ENCODE measurements around the gene SLC25A29.
"Not testable (repeated sequence)": the region's sequence is repeated elsewhere in the genome, so short reads cannot be mapped to it uniquely, and the experiment has no call there.

Gene SLC25A29

GRCh38 chr14:100309028-100309737 is 2.9 kb upstream of the SLC25A29 start:
- H3K27ac ChIP-seq, result no peak overlapping the region
- no peaks in the 10 kb centered on the region for H3K9me3 ChIP-seq (ENCODE audit: severe bottlenecking)
- H3K27me3 ChIP-seq (ENCODE audit: insufficient read depth, low read depth, severe bottlenecking), result no peaks in the 10 kb centered on the region
- H3K36me3 ChIP-seq, result peaks cover 4% of the 10 kb centered on the region
- H3K4me3 ChIP-seq (ENCODE audit: low read depth, low read length), result no peak overlapping the region
- TF ChIP-seq, protein P1, sequence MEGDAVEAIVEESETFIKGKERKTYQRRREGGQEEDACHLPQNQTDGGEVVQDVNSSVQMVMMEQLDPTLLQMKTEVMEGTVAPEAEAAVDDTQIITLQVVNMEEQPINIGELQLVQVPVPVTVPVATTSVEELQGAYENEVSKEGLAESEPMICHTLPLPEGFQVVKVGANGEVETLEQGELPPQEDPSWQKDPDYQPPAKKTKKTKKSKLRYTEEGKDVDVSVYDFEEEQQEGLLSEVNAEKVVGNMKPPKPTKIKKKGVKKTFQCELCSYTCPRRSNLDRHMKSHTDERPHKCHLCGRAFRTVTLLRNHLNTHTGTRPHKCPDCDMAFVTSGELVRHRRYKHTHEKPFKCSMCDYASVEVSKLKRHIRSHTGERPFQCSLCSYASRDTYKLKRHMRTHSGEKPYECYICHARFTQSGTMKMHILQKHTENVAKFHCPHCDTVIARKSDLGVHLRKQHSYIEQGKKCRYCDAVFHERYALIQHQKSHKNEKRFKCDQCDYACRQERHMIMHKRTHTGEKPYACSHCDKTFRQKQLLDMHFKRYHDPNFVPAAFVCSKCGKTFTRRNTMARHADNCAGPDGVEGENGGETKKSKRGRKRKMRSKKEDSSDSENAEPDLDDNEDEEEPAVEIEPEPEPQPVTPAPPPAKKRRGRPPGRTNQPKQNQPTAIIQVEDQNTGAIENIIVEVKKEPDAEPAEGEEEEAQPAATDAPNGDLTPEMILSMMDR (IDR thresholded peaks at IDR 0.05; ENCODE audit: low read depth, low read length), result peak; percentile 22; the same call in 1 of the 2 replicates
- peak; percentile 41 for DNase-seq

DNA sequence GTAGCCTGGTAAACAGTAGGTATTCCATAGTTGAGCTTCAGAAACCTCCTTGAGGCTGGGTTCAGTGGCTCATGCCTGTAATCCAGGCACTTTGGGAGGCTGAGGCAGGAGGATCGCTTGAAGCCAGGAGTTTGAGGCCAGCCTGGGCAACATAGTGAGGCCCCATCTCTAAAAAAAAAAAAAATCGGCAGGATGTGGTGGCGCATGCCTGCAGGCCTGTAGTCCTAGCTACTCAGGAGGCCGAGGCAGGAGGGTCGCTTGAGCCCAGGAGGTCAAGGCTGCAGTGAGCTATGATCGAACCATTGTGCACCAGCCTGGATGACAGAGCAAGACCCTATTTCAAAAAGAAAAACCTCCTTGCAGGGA is 2.2 kb upstream of the SLC25A29 start:
- DNase-seq; H3K4me3 ChIP-seq (ENCODE audit: low read depth, low read length); H3K9me3 ChIP-seq (ENCODE audit: severe bottlenecking); H3K36me3 ChIP-seq; H3K27me3 ChIP-seq (ENCODE audit: insufficient read depth, low read depth, severe bottlenecking); H3K27ac ChIP-seq: not testable (repeated sequence)

- no peak overlapping the region for H3K27ac ChIP-seq
- peak overlapping the region; percentile 95; the same call in 1 of the 2 replicates for H3K4me3 ChIP-seq (ENCODE audit: low read depth, low read length)
- no peaks in the 10 kb centered on the region for H3K27me3 ChIP-seq (ENCODE audit: insufficient read depth, low read depth, severe bottlenecking)
- TF ChIP-seq, protein P1 (IDR thresholded peaks at IDR 0.05; ENCODE audit: low read depth, low read length), result no peak
- no peaks in the 10 kb centered on the region for H3K9me3 ChIP-seq (ENCODE audit: severe bottlenecking)
- H3K36me3 ChIP-seq, result peaks cover 9% of the 10 kb centered on the region
- no peak for DNase-seq
These were observed 1.7 kb upstream of the SLC25A29 start for GRCh38 chr14:100307766-100308426.

- TF ChIP-seq, protein P1 (IDR thresholded peaks at IDR 0.05; ENCODE audit: low read depth, low read length), result no peak
- H3K9me3 ChIP-seq (ENCODE audit: severe bottlenecking), result no peaks in the 10 kb centered on the region
- peak overlapping the region; percentile 95 for H3K4me3 ChIP-seq (ENCODE audit: low read depth, low read length)
- H3K27ac ChIP-seq, result peak overlapping the region; percentile 83
- peaks cover 12% of the 10 kb centered on the region for H3K36me3 ChIP-seq
- DNase-seq, result peak; percentile 26
- no peaks in the 10 kb centered on the region for H3K27me3 ChIP-seq (ENCODE audit: insufficient read depth, low read depth, severe bottlenecking)
These were observed 938 bp upstream of the SLC25A29 start for GRCh38 chr14:100306998-100307765.

DNA sequence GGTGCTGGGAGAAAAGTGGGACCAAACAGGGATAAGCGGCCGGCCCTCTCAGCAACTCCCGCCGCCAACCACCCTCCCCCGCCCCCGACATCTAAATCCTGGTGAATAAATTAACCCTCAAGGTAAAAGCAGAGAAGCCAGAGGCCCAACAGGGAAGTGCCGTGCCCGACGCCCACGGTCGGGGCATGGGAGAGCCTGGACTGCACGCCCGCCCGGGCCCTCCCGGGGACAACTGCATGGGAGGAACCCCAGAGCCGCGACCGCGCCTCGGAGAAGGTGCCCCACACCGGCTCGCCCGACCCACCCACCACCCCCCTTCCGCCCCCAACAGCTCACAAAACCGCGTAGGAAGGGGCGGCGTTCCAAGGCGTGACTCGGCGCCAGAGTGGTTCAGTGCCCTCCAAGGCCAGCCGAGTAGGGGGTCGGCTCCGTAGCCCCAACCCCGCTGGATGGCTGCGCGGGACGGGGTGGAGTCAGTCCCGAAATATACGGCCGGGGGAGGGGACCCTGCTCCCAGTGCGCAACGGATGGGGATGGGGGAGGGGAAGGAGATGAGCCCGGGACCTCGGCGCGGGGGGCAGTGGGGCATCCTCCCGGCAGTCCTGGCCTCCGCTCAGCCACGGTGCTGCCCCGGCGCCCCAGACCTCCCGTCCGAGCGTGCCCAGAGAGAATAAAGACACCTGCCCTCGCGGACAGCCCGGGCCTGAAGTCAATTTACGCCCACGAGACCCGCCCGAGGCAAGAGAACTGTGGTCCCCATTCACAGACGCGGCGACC is 732 bp downstream of the SLC25A29 start:
- DNase-seq, result peak; percentile 32
- Histone ChIP-seq H3K27me3 (ENCODE audit: insufficient read depth, low read depth, severe bottlenecking) (no peaks in the 10 kb centered on the region), H3K9me3 (ENCODE audit: severe bottlenecking) (no peaks in the 10 kb centered on the region), H3K4me3 (ENCODE audit: low read depth, low read length) (peak overlapping the region; percentile 75), H3K36me3 (peaks cover 12% of the 10 kb centered on the region), H3K27ac (peak overlapping the region; percentile 80)
- TF ChIP-seq, protein P1 (IDR thresholded peaks at IDR 0.05; ENCODE audit: low read depth, low read length), result no peak
